C4-2B (cell line): ENCODE results near the gene CATSPERD.
"Not testable (repeated sequence)": the region's sequence is repeated elsewhere in the genome, so short reads cannot be mapped to it uniquely, and the experiment has no call there.

Source experiments
- ZFX ChIP-seq: fragments of 450-650 bp; IDR thresholded peaks from 2 replicates; pipeline ENCODE4 v1.6.1; 2017
- TF ChIP-seq, protein P1 (sequence below): fragments of 450-650 bp; conservative IDR thresholded peaks from 2 replicates; pipeline ENCODE4 v1.5.1; 2017; ENCODE audit warnings: mild to moderate bottlenecking

- TF ChIP-seq, protein P1, sequence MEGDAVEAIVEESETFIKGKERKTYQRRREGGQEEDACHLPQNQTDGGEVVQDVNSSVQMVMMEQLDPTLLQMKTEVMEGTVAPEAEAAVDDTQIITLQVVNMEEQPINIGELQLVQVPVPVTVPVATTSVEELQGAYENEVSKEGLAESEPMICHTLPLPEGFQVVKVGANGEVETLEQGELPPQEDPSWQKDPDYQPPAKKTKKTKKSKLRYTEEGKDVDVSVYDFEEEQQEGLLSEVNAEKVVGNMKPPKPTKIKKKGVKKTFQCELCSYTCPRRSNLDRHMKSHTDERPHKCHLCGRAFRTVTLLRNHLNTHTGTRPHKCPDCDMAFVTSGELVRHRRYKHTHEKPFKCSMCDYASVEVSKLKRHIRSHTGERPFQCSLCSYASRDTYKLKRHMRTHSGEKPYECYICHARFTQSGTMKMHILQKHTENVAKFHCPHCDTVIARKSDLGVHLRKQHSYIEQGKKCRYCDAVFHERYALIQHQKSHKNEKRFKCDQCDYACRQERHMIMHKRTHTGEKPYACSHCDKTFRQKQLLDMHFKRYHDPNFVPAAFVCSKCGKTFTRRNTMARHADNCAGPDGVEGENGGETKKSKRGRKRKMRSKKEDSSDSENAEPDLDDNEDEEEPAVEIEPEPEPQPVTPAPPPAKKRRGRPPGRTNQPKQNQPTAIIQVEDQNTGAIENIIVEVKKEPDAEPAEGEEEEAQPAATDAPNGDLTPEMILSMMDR, result not testable (repeated sequence)
- TF ChIP-seq ZFX, result not testable (repeated sequence)
These were observed 18.4 kb upstream of the CATSPERD start for GRCh38 chr19:5702053-5702410.
